ENCODE data around the gene TERT. TPM values are rescaled to one million over a fixed set of nuclear protein-coding genes. Genes with fewer than 3 reads are reported as not detected.
"Not testable (repeated sequence)": the region's sequence is repeated elsewhere in the genome, so short reads cannot be mapped to it uniquely, and the experiment has no call there.

The TERT gene
- total and polyA plus RNA-seq, 5 donors from 2014 or later, result 0.22 TPM; not detected in 4

- ATAC-seq (ENCODE audit: low read depth in 2 of 2) (no peak), DNase-seq (no peak)
- Histone ChIP-seq H3K9me3 (ENCODE audit: control insufficient read depth in 2 of 2, low read length in 2 of 2) (no peaks in the 10 kb centered on the region), H3K27ac (ENCODE audit: insufficient read depth, low read length, poor library complexity, severe bottlenecking) (no peak overlapping the region), H3K4me1 (ENCODE audit: control insufficient read depth, insufficient read depth, low read length, poor library complexity, severe bottlenecking) (peaks cover 3% of the 10 kb centered on the region), H3K36me3 (ENCODE audit: control insufficient read depth, insufficient read depth, low read length) (peaks cover 88% of the 10 kb centered on the region), H3K27me3 (ENCODE audit: control insufficient read depth, insufficient read depth, low read length) (no peaks in the 10 kb centered on the region), H3K4me3 (ENCODE audit: low read depth, low read length) (no peak overlapping the region)
- Mint-ChIP-seq H3K36me3 (peaks cover 25% of the 10 kb centered on the region), H3K27me3 (no peaks in the 10 kb centered on the region), H3K4me3 (no peak overlapping the region), H3K9me3 (no peaks in the 10 kb centered on the region), H3K4me1 (peaks cover 0 to 18% (median 2%) of the 10 kb centered on the region in 4 donors), H3K27ac (no peak overlapping the region)
Measured at GRCh38 chr5:1334831-1335539, 40.1 kb upstream of the TERT start.

DNA sequence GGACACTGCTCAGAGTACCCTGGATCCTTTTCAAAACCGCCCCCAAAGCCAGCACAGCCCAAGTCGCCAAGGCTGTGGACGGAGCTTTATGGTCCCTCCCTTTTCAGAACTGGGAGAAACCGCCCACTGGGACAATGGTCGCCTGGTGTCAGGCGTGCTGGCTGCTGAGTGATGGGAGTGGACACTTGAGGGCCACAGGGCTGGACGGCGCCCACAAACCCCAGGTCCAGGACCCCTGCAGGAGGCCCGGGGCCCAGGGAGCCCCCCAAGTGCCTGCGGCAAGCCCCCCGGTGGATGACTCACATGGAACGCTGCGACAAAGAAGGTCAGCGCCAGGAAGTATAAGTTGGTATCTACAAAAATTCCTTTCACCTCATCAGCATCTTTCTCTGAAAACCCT lies 39.1 kb upstream of the TERT start:
- Mint-ChIP-seq H3K4me1 (peaks cover 0 to 17% (median under 1%) of the 10 kb centered on the region in 4 donors), H3K36me3 (peaks cover 25% of the 10 kb centered on the region), H3K4me3 (no peak overlapping the region), H3K9me3 (no peaks in the 10 kb centered on the region), H3K27me3 (no peaks in the 10 kb centered on the region), H3K27ac (no peak overlapping the region)
- Histone ChIP-seq H3K4me3 (ENCODE audit: low read depth, low read length) (no peak overlapping the region), H3K27ac (ENCODE audit: insufficient read depth, low read length, poor library complexity, severe bottlenecking) (no peak overlapping the region), H3K36me3 (ENCODE audit: control insufficient read depth, insufficient read depth, low read length) (peaks cover 88% of the 10 kb centered on the region), H3K4me1 (ENCODE audit: control insufficient read depth, insufficient read depth, low read length, poor library complexity, severe bottlenecking) (peaks cover 3% of the 10 kb centered on the region), H3K9me3 (ENCODE audit: control insufficient read depth in 2 of 2, low read length in 2 of 2) (no peaks in the 10 kb centered on the region), H3K27me3 (ENCODE audit: control insufficient read depth, insufficient read depth, low read length) (no peaks in the 10 kb centered on the region)
- DNase-seq (no peak), ATAC-seq (ENCODE audit: low read depth in 2 of 2) (no peak)

GRCh38 chr5:1333286-1333685 lies 38.4 kb upstream of the TERT start:
- not testable (repeated sequence) for H3K4me1 ChIP-seq (ENCODE audit: control insufficient read depth, insufficient read depth, low read length, poor library complexity, severe bottlenecking); H3K9me3 ChIP-seq (ENCODE audit: control insufficient read depth in 2 of 2, low read length in 2 of 2); H3K4me3 ChIP-seq (ENCODE audit: low read depth, low read length); ATAC-seq (ENCODE audit: low read depth in 2 of 2); H3K27me3 ChIP-seq (ENCODE audit: control insufficient read depth, insufficient read depth, low read length); H3K27ac ChIP-seq (ENCODE audit: insufficient read depth, low read length, poor library complexity, severe bottlenecking); H3K27me3 Mint-ChIP-seq; H3K4me3 Mint-ChIP-seq; H3K9me3 Mint-ChIP-seq; H3K27ac Mint-ChIP-seq
- Mint-ChIP-seq H3K36me3 (peaks cover 29% of the 10 kb centered on the region), H3K4me1 (peaks cover 0 to 21% (median 3%) of the 10 kb centered on the region in 4 donors)
- peaks cover 82% of the 10 kb centered on the region for H3K36me3 ChIP-seq (ENCODE audit: control insufficient read depth, insufficient read depth, low read length)
- peak in 1 of 3 donors; percentile 50 for DNase-seq

GRCh38 chr5:1332461-1333001 lies 37.7 kb upstream of the TERT start:
- Mint-ChIP-seq H3K9me3 (no peaks in the 10 kb centered on the region), H3K27me3 (no peaks in the 10 kb centered on the region), H3K27ac (no peak overlapping the region), H3K36me3 (peaks cover 32% of the 10 kb centered on the region), H3K4me1 (peaks cover 0 to 22% (median 3%) of the 10 kb centered on the region in 4 donors), H3K4me3 (no peak overlapping the region)
- DNase-seq (peak in 1 of 3 donors; percentile 27), ATAC-seq (ENCODE audit: low read depth in 2 of 2) (no peak)
- no peak overlapping the region for H3K27ac ChIP-seq (ENCODE audit: insufficient read depth, low read length, poor library complexity, severe bottlenecking)
- no peaks in the 10 kb centered on the region for H3K27me3 ChIP-seq (ENCODE audit: control insufficient read depth, insufficient read depth, low read length)
- H3K9me3 ChIP-seq (ENCODE audit: control insufficient read depth in 2 of 2, low read length in 2 of 2), result no peaks in the 10 kb centered on the region
- H3K4me3 ChIP-seq (ENCODE audit: low read depth, low read length), result no peak overlapping the region
- H3K4me1 ChIP-seq (ENCODE audit: control insufficient read depth, insufficient read depth, low read length, poor library complexity, severe bottlenecking), result peaks cover 3% of the 10 kb centered on the region
- peaks cover 75% of the 10 kb centered on the region for H3K36me3 ChIP-seq (ENCODE audit: control insufficient read depth, insufficient read depth, low read length)

DNA sequence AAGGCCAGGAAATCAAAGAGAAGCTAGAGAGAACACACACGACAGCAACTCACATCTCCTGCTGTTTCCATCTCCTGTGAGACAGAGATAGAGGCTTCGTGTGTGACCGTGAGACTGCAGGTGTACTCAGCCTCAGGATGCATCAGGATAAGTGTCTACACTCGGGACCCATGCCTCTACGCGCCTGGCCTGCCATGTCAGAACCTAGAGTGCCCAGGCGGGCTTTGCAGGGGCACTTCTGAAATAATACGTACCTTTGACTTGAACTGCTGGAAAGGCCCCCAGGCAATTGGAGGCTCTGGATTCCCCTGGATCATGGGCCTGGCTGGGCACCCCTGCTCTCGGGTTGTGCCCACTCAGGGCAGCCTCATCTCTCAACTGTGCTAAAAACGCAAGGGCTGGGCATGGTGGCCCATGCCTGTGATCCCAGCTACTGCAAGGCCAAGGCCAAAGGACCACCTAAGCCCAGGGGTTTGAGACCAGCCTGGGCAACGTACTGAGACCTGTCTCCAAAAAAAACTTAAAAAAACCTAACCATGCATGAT lies 37.1 kb upstream of the TERT start:
- no peaks in the 10 kb centered on the region for H3K27me3 Mint-ChIP-seq
- no peaks in the 10 kb centered on the region for H3K9me3 ChIP-seq (ENCODE audit: control insufficient read depth in 2 of 2, low read length in 2 of 2)
- ATAC-seq (ENCODE audit: low read depth in 2 of 2) (no peak), DNase-seq (no peak)
- no peak overlapping the region for H3K27ac ChIP-seq (ENCODE audit: insufficient read depth, low read length, poor library complexity, severe bottlenecking)
- no peak overlapping the region for H3K4me3 ChIP-seq (ENCODE audit: low read depth, low read length)
- no peak overlapping the region for H3K27ac Mint-ChIP-seq
- H3K4me1 Mint-ChIP-seq, result peaks cover 0 to 20% (median 3%) of the 10 kb centered on the region in 4 donors
- no peaks in the 10 kb centered on the region for H3K9me3 Mint-ChIP-seq
- peaks cover 32% of the 10 kb centered on the region for H3K36me3 Mint-ChIP-seq
- H3K27me3 ChIP-seq (ENCODE audit: control insufficient read depth, insufficient read depth, low read length), result no peaks in the 10 kb centered on the region
- H3K36me3 ChIP-seq (ENCODE audit: control insufficient read depth, insufficient read depth, low read length), result peaks cover 69% of the 10 kb centered on the region
- H3K4me3 Mint-ChIP-seq, result no peak overlapping the region
- peaks cover 3% of the 10 kb centered on the region for H3K4me1 ChIP-seq (ENCODE audit: control insufficient read depth, insufficient read depth, low read length, poor library complexity, severe bottlenecking)

GRCh38 chr5:1330847-1331831 lies 36.3 kb upstream of the TERT start:
- ATAC-seq (ENCODE audit: low read depth in 2 of 2), result no peak

DNA sequence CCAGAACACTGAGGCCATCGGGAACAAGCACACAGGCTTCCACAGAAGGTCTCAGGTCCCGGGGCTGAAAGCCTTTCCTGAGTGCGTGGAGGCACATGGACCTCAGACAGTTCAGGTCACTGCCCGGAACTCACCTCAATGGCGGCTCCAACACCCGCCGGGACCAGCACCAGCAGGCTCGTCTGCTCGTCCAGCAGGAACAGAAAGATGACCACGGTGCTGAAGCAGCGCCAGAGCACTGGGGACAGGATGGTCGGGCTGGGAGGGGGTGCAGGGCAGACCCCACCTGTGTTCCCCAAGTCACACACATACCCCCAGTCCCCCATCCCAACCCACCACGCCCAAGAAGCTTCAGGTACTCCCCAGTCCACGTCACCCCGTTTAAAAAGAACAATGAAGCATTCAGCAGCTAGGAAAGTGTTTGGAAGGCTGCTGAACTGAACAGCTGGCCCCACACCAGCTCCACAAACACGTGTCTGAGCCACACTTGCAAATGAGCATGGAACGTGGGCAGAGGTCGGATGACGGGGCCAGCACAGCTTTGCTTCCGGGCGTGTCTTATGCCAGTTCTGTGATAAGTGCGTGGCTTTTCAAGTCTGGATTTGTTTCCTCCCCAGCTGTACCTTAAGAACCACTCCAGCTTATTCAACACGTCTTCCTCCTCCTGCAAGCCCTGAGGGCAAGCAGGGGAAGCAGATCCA lies 35.4 kb upstream of the TERT start:
- Mint-ChIP-seq H3K27me3 (no peaks in the 10 kb centered on the region), H3K9me3 (no peaks in the 10 kb centered on the region), H3K36me3 (peaks cover 30% of the 10 kb centered on the region), H3K27ac (peak overlapping the region in 1 of 3 donors; percentile 31), H3K4me1 (peaks cover 0 to 14% (median 3%) of the 10 kb centered on the region in 4 donors), H3K4me3 (no peak overlapping the region)
- no peaks in the 10 kb centered on the region for H3K9me3 ChIP-seq (ENCODE audit: control insufficient read depth in 2 of 2, low read length in 2 of 2)
- no peak overlapping the region for H3K27ac ChIP-seq (ENCODE audit: insufficient read depth, low read length, poor library complexity, severe bottlenecking)
- peaks cover 60% of the 10 kb centered on the region for H3K36me3 ChIP-seq (ENCODE audit: control insufficient read depth, insufficient read depth, low read length)
- H3K4me1 ChIP-seq (ENCODE audit: control insufficient read depth, insufficient read depth, low read length, poor library complexity, severe bottlenecking), result no peaks in the 10 kb centered on the region
- DNase-seq (no peak), ATAC-seq (ENCODE audit: low read depth in 2 of 2) (no peak)
- H3K4me3 ChIP-seq (ENCODE audit: low read depth, low read length), result no peak overlapping the region
- H3K27me3 ChIP-seq (ENCODE audit: control insufficient read depth, insufficient read depth, low read length), result no peaks in the 10 kb centered on the region

More at GRCh38 chr5:1330847-1331831, 36.3 kb upstream of the TERT start:
- H3K27ac Mint-ChIP-seq, result peak overlapping the region in 1 of 3 donors; percentile 31
- peaks cover 0 to 16% (median 3%) of the 10 kb centered on the region in 4 donors for H3K4me1 Mint-ChIP-seq
- no peaks in the 10 kb centered on the region for H3K9me3 ChIP-seq (ENCODE audit: control insufficient read depth in 2 of 2, low read length in 2 of 2)
- H3K27me3 Mint-ChIP-seq, result no peaks in the 10 kb centered on the region
- no peak overlapping the region for H3K4me3 ChIP-seq (ENCODE audit: low read depth, low read length)
- H3K36me3 ChIP-seq (ENCODE audit: control insufficient read depth, insufficient read depth, low read length), result peaks cover 61% of the 10 kb centered on the region
- peaks cover 2% of the 10 kb centered on the region for H3K4me1 ChIP-seq (ENCODE audit: control insufficient read depth, insufficient read depth, low read length, poor library complexity, severe bottlenecking)
- H3K9me3 Mint-ChIP-seq, result no peaks in the 10 kb centered on the region
- no peak overlapping the region for H3K4me3 Mint-ChIP-seq
- no peak for DNase-seq
- no peaks in the 10 kb centered on the region for H3K27me3 ChIP-seq (ENCODE audit: control insufficient read depth, insufficient read depth, low read length)
- peaks cover 31% of the 10 kb centered on the region for H3K36me3 Mint-ChIP-seq
- H3K27ac ChIP-seq (ENCODE audit: insufficient read depth, low read length, poor library complexity, severe bottlenecking), result no peak overlapping the region

All from CD4-positive, CD25-positive, alpha-beta regulatory T cell (primary cell).